Neuronal stem cell (in vitro differentiated cells): ENCODE data around the gene SLC25A45. TPM values are rescaled to one million over a fixed set of nuclear protein-coding genes. Genes with fewer than 3 reads are reported as not detected.
A peak's percentile ranks its signal among the peaks of the same experiment; 100 is the strongest.

Experiments used
- DNase-seq: peaks from one replicate; pipeline ENCODE4 v3.0.0-alpha.2; 2013; ENCODE audit warnings: low spot score
- H2AFZ ChIP-seq: one replicate; pipeline ENCODE4 v1.6.1; 2013; ENCODE audit warnings: mild to moderate bottlenecking, low read length, inconsistent platforms
- H2AK5ac ChIP-seq: 2 replicates; pipeline ENCODE4 v1.6.1; 2013; ENCODE audit warnings: low read depth, mild to moderate bottlenecking, inconsistent platforms, low read length, moderate library complexity, mixed read lengths
- H2BK120ac ChIP-seq: 2 replicates; pipeline ENCODE4 v1.6.1; 2013; ENCODE audit warnings: low read depth, mild to moderate bottlenecking, inconsistent platforms, low read length, moderate library complexity, mixed read lengths
- H2BK12ac ChIP-seq: one replicate; pipeline ENCODE4 v1.6.1; 2013; ENCODE audit warnings: low read length, inconsistent platforms
- H2BK15ac ChIP-seq: 2 replicates; pipeline ENCODE4 v1.6.1; 2013; ENCODE audit warnings: mild to moderate bottlenecking, low read length, inconsistent platforms, mixed read lengths
- H2BK5ac ChIP-seq: one replicate; pipeline ENCODE4 v1.6.1; 2013; ENCODE audit warnings: inconsistent platforms, mild to moderate bottlenecking, low read length, moderate library complexity
- H3K14ac ChIP-seq: one replicate; pipeline ENCODE4 v1.6.1; 2013; ENCODE audit warnings: low read length, inconsistent platforms
- H3K18ac ChIP-seq: 2 replicates; pipeline ENCODE4 v1.6.1; 2013; ENCODE audit warnings: low read length, inconsistent platforms
- H3K23ac ChIP-seq: 2 replicates; pipeline ENCODE4 v1.6.1; 2013; ENCODE audit warnings: low read depth, mild to moderate bottlenecking, mixed read lengths, low read length, inconsistent platforms; ENCODE audit not compliant: poor library complexity
- H3K27ac ChIP-seq: replicated peaks from 3 replicates; pipeline ENCODE4 v1.5.1; 2013; ENCODE audit warnings: low read length, inconsistent platforms
- H3K27me3 ChIP-seq, 3 experiments: 2 replicates each; pipeline ENCODE4 v1.6.1; 2013; ENCODE audit warnings: low read length in 3 of 3, mild to moderate bottlenecking in 2 of 3, inconsistent platforms in 1 of 3, low read depth in 1 of 3, mixed read lengths in 1 of 3, moderate library complexity in 1 of 3; ENCODE audit not compliant: control insufficient read depth in 3 of 3, insufficient read depth in 3 of 3
- H3K36me3 ChIP-seq, 2 donors: replicated peaks in 1 of 2; 2 replicates each; pipeline ENCODE4 v1.6.1; 2013; ENCODE audit warnings: low read length in 2 of 2; ENCODE audit not compliant: control insufficient read depth in 2 of 2, insufficient read depth in 2 of 2
- H3K4ac ChIP-seq: 2 replicates; pipeline ENCODE4 v1.6.1; 2013; ENCODE audit warnings: inconsistent platforms, mild to moderate bottlenecking, low read length, moderate library complexity
- H3K4me1 ChIP-seq, 2 donors: 1 replicate in 1 of 2; 2 replicates in 1 of 2; pipeline ENCODE4 v1.6.1; 2013; ENCODE audit warnings: low read length in 2 of 2, low read depth in 1 of 2; ENCODE audit not compliant: control insufficient read depth in 2 of 2, insufficient read depth in 1 of 2
- H3K4me2 ChIP-seq: one replicate; pipeline ENCODE4 v1.6.1; 2013; ENCODE audit warnings: mild to moderate bottlenecking, low read length, inconsistent platforms; ENCODE audit not compliant: insufficient read depth, poor library complexity, severe bottlenecking
- H3K4me3 ChIP-seq, 2 donors: 2 replicates each; pipeline ENCODE4 v1.5.1; 2013; ENCODE audit warnings: low read length in 2 of 2, mild to moderate bottlenecking in 2 of 2, inconsistent platforms in 1 of 2, moderate library complexity in 1 of 2
- H3K79me1 ChIP-seq: one replicate; pipeline ENCODE4 v1.6.1; 2013; ENCODE audit warnings: low read depth, mild to moderate bottlenecking, inconsistent platforms, low read length, moderate library complexity
- H3K9ac ChIP-seq: one replicate; pipeline ENCODE4 v1.6.1; 2013; ENCODE audit warnings: mild to moderate bottlenecking, low read depth, low read length, inconsistent platforms; ENCODE audit not compliant: poor library complexity
- H3K9me3 ChIP-seq, 2 donors: replicated peaks in 1 of 2; 2 replicates each; pipeline versions ENCODE3 to v1.6.1; 2013; ENCODE audit warnings: low read length in 2 of 2, mild to moderate bottlenecking in 2 of 2, inconsistent platforms in 1 of 2, low read depth in 1 of 2, mixed read lengths in 1 of 2, moderate library complexity in 1 of 2; ENCODE audit not compliant: control insufficient read depth in 2 of 2, insufficient read depth in 1 of 2
- H4K8ac ChIP-seq: one replicate; pipeline ENCODE4 v1.6.1; 2013; ENCODE audit warnings: low read depth, mild to moderate bottlenecking, inconsistent platforms, low read length, moderate library complexity
- H4K91ac ChIP-seq: one replicate; pipeline ENCODE4 v1.6.1; 2013; ENCODE audit warnings: low read length, low read depth, mild to moderate bottlenecking, inconsistent platforms; ENCODE audit not compliant: poor library complexity
- WGBS, 2 donors: extraction: QIAGEN DNeasy Blood & Tissue Kit; methylation state at CpG; one replicate each; pipeline ENCODE4 v1.1.7; 2013; ENCODE audit warnings: missing lambda C conversion rate in 2 of 2, mixed read lengths in 1 of 2; ENCODE audit not compliant: insufficient read length in 2 of 2, insufficient replicate concordance in 1 of 2; ENCODE audit errors: extremely low coverage in 2 of 2; 5-methylcytosine and 5-hydroxymethylcytosine counted together
- polyA plus RNA-seq, 2 experiments: library from polyadenylated mRNA; stranded (reverse); fragments of 200-250 nt; gene quantifications; one replicate each; pipeline ENCODE4 v1.2.3, GENCODE V29; 2013

The SLC25A45 gene, protein sequence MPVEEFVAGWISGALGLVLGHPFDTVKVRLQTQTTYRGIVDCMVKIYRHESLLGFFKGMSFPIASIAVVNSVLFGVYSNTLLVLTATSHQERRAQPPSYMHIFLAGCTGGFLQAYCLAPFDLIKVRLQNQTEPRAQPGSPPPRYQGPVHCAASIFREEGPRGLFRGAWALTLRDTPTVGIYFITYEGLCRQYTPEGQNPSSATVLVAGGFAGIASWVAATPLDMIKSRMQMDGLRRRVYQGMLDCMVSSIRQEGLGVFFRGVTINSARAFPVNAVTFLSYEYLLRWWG
- 0.43 TPM for polyA plus RNA-seq (2013, experiment 1 of 2)
- 0.32 TPM for polyA plus RNA-seq (2013, experiment 2 of 2)

- peak within 1 kb of the TSS; percentile 95 for H3K18ac ChIP-seq
- H3K9ac ChIP-seq = peak within 1 kb of the TSS; percentile 74
- no peaks in the 10 kb centered on the region for H3K36me3 ChIP-seq
- peak within 1 kb of the TSS; percentile 2 for H3K4me2 ChIP-seq
- no CpG with 5 or more reads among the region's 27 CpGs for WGBS, 2 donors
- H2AFZ ChIP-seq = peak within 1 kb of the TSS; percentile 89
- H2BK120ac ChIP-seq = peak within 1 kb of the TSS; percentile 51
- peaks cover 0 to 4% (median 0%) of the 10 kb centered on the region in 3 experiments for H3K27me3 ChIP-seq
- H2BK15ac ChIP-seq = peak within 1 kb of the TSS; percentile 100
- no peak for DNase-seq
- H3K9me3 ChIP-seq = no peaks in the 10 kb centered on the region
- H3K4me1 ChIP-seq = peaks cover 15% of the 10 kb centered on the region in 2 donors
- peak within 1 kb of the TSS; percentile 97 for H3K14ac ChIP-seq
- H2BK12ac ChIP-seq = peak within 1 kb of the TSS; percentile 86
- no peak within 1 kb of the TSS for H3K4ac ChIP-seq
- peak within 1 kb of the TSS; percentile 61 for H3K27ac ChIP-seq
- H4K8ac ChIP-seq = peak within 1 kb of the TSS; percentile 27
- H2AK5ac ChIP-seq = peak within 1 kb of the TSS; percentile 79
- H3K23ac ChIP-seq = peak within 1 kb of the TSS; percentile 80
- H3K4me3 ChIP-seq = peak within 1 kb of the TSS in 1 of 2 donors; percentile 38
- peak within 1 kb of the TSS; percentile 83 for H2BK5ac ChIP-seq
- peak within 1 kb of the TSS; percentile 89 for H4K91ac ChIP-seq
- no peaks in the 10 kb centered on the region for H3K79me1 ChIP-seq
Measured at GRCh38 chr11:65382033-65382803, at the start of gene SLC25A45. TSS of gene SLC25A45 (minus strand) at chr11:65382646. CDS start at chr11:65381951, 695 bp downstream.

- Histone ChIP-seq H3K4me1 (peaks cover 3 to 34% of the 10 kb centered on the region in 2 donors), H2BK12ac (no peak overlapping the region), H4K91ac (no peak overlapping the region), H3K36me3 (peaks cover 6 to 99% of the 10 kb centered on the region in 2 donors), H3K14ac (no peak overlapping the region), H3K4me2 (no peak overlapping the region), H2BK15ac (no peak overlapping the region), H3K9me3 (no peaks in the 10 kb centered on the region), H3K9ac (no peak overlapping the region), H2BK5ac (no peak overlapping the region), H2AFZ (no peak overlapping the region), H2BK120ac (no peak overlapping the region), H4K8ac (no peak overlapping the region), H3K79me1 (peaks cover 2% of the 10 kb centered on the region), H3K27ac (no peak overlapping the region), H3K4me3 (no peak overlapping the region), H3K27me3 (no peaks in the 10 kb centered on the region), H3K23ac (no peak overlapping the region), H3K18ac (no peak overlapping the region), H2AK5ac (no peak overlapping the region), H3K4ac (no peak overlapping the region)
- WGBS, 2 donors = no CpG with 5 or more reads among the region's 4 CpGs
- no peak for DNase-seq
Measured at GRCh38 chr11:65431451-65432099, 49.1 kb upstream of the SLC25A45 start.

DNA sequence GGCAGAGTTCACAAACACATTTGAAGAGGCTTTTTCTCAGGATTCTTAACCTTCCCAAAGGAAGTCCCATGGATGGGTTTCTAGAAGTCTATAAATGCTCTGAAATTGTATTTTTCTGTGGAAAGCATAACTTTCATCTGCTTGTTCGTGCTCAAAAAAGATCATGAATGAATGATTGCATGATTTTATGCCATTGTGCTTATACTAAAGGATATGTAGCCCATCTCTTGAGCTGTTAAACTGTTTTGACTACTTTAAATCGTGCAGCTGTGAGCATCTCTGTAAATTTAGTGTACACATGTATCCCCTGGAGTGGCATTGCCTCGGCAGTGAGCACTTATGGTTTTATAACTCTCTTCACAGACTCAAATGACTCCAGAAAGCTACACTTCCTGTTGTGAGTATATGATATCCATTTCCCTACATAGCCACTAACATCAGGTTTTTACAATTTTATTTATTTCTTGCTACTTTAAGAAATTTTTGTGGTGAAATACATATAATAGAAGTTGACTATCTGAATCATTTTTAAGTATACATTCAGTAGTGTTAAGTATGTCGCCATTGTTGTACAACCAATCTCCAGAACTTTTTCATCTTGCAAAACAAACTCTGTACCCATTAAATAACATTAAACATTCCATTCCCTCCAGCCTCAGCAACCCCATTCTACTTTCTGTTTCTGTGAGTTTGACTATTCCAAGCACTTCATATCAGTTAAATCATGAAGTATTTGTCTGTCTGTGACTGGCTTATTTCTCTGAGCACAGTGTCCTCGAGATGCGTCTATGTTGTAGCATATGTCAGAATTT lies 48.2 kb upstream of the SLC25A45 start:
- no peak overlapping the region for H3K4ac ChIP-seq
- peaks cover 3 to 41% of the 10 kb centered on the region in 2 donors for H3K4me1 ChIP-seq
- no peak overlapping the region for H2BK15ac ChIP-seq
- H3K27me3 ChIP-seq = no peaks in the 10 kb centered on the region
- WGBS, 2 donors = no CpG with 5 or more reads among the region's 6 CpGs
- H4K91ac ChIP-seq = no peak overlapping the region
- H3K23ac ChIP-seq = no peak overlapping the region
- no peak overlapping the region for H3K27ac ChIP-seq
- H2AK5ac ChIP-seq = no peak overlapping the region
- H3K18ac ChIP-seq = no peak overlapping the region
- H3K4me3 ChIP-seq = peak overlapping the region in 1 of 2 donors; percentile 14
- no peak overlapping the region for H3K14ac ChIP-seq
- DNase-seq = no peak
- H3K9me3 ChIP-seq = no peaks in the 10 kb centered on the region
- no peak overlapping the region for H2BK120ac ChIP-seq
- no peak overlapping the region for H2BK5ac ChIP-seq
- no peak overlapping the region for H2AFZ ChIP-seq
- no peak overlapping the region for H4K8ac ChIP-seq
- no peak overlapping the region for H3K9ac ChIP-seq
- H3K36me3 ChIP-seq = peaks cover 4 to 99% of the 10 kb centered on the region in 2 donors
- no peak overlapping the region for H3K4me2 ChIP-seq
- no peaks in the 10 kb centered on the region for H3K79me1 ChIP-seq
- no peak overlapping the region for H2BK12ac ChIP-seq
